Stimulated activated naive CD4-positive, alpha-beta T cell treated with Interleukin-2 at 50 U/mL for 16 hours (primary cell): Measurements from ENCODE around the gene ELAVL1.
"Not testable (repeated sequence)": the region's sequence is repeated elsewhere in the genome, so short reads cannot be mapped to it uniquely, and the experiment has no call there.

Experiments
- DNase-seq: peaks from one replicate; lab custom pipeline; 2025; lab: John Stamatoyannopoulos, UW

Gene ELAVL1

GRCh38 chr19:7933411-7933810 lies 72.0 kb downstream of the ELAVL1 start:
- DNase-seq = no peak

GRCh38 chr19:7932930-7933300 lies 72.5 kb downstream of the ELAVL1 start:
- no peak for DNase-seq

GRCh38 chr19:7932276-7932929 lies 73.0 kb downstream of the ELAVL1 start:
- no peak for DNase-seq

- no peak for DNase-seq
Measured at GRCh38 chr19:7931221-7932061, 74.0 kb downstream of the ELAVL1 start.

- no peak for DNase-seq
Measured at GRCh38 chr19:7930765-7931164, 74.7 kb downstream of the ELAVL1 start.

- not testable (repeated sequence) for DNase-seq
Measured at GRCh38 chr19:7930030-7930429, 75.4 kb downstream of the ELAVL1 start.

- DNase-seq = peak; percentile 52
Measured at GRCh38 chr19:7928741-7929701, 76.4 kb downstream of the ELAVL1 start.

- no peak for DNase-seq
Measured at GRCh38 chr19:7928334-7928706, 77.1 kb downstream of the ELAVL1 start.

GRCh38 chr19:7927605-7928333 lies 77.7 kb downstream of the ELAVL1 start:
- DNase-seq = no peak

- no peak for DNase-seq
Measured at GRCh38 chr19:7926727-7927604, 78.5 kb downstream of the ELAVL1 start.

- peak; percentile 57 for DNase-seq
Measured at GRCh38 chr19:7926021-7926726, 79.3 kb downstream of the ELAVL1 start, which contains the start of gene CTXN1. Gene CTXN1, minus strand, starts transcription at chr19:7926135. Its CDS starts 597 bp downstream, at chr19:7925538.

- peak; percentile 69 for DNase-seq
Measured at GRCh38 chr19:7925171-7925851, 80.1 kb downstream of the ELAVL1 start.

- DNase-seq = no peak
Measured at GRCh38 chr19:7924651-7925170, 80.7 kb downstream of the ELAVL1 start.

GRCh38 chr19:7924241-7924640 lies 81.2 kb downstream of the ELAVL1 start:
- no peak for DNase-seq

- DNase-seq = no peak
Measured at GRCh38 chr19:7923295-7924191, 81.9 kb downstream of the ELAVL1 start.

GRCh38 chr19:7922836-7923195 lies 82.6 kb downstream of the ELAVL1 start:
- DNase-seq = no peak

GRCh38 chr19:7921967-7922835 lies 83.2 kb downstream of the ELAVL1 start:
- DNase-seq = no peak
